GM18505 (cell line): Measurements from ENCODE around the gene ASB14.
A peak's percentile ranks its signal among the peaks of the same experiment; 100 is the strongest.

Experiments used
- ATAC-seq: cut with Tn5 transposase; IDR thresholded peaks from one replicate; pipeline ENCODE4 v1.9.1; 2021; ENCODE audit not compliant: unreplicated experiment
- POLR2A ChIP-seq: IDR thresholded peaks from 4 replicates; pipeline ENCODE4 v1.6.1; 2011; ENCODE audit warnings: borderline replicate concordance; ENCODE audit not compliant: insufficient read depth, insufficient read length; ENCODE audit errors: extremely low read depth

Gene ASB14

GRCh38 chr3:57233799-57234198, 58.7 kb downstream of the ASB14 start:
- no peak for TF ChIP-seq POLR2A
- ATAC-seq: no peak

- no peak for TF ChIP-seq POLR2A
- no peak for ATAC-seq
These were observed 62.5 kb downstream of the ASB14 start for GRCh38 chr3:57230006-57230405.

GRCh38 chr3:57227930-57228751, 64.3 kb downstream of the ASB14 start:
- TF ChIP-seq POLR2A: peak; percentile 36
- ATAC-seq: peak; percentile 43

GRCh38 chr3:57227204-57227929, 65.1 kb downstream of the ASB14 start, which contains the start of gene APPL1:
APPL1 (plus strand) TSS chr3:57227729; CDS start chr3:57227884, 155 bp downstream.
- peak; percentile 82 for TF ChIP-seq POLR2A
- peak; percentile 90 for ATAC-seq

- no peak for TF ChIP-seq POLR2A
- ATAC-seq: no peak
These were observed 66.3 kb downstream of the ASB14 start for GRCh38 chr3:57226176-57226575.

- TF ChIP-seq POLR2A: no peak
- no peak for ATAC-seq
These were observed 67.6 kb downstream of the ASB14 start for GRCh38 chr3:57224856-57225255.

- ATAC-seq: no peak
- no peak for TF ChIP-seq POLR2A
These were observed 70.6 kb downstream of the ASB14 start for GRCh38 chr3:57221883-57222282.
